Measurements from ENCODE around the gene THAP4.

THAP4 gene

DNA sequence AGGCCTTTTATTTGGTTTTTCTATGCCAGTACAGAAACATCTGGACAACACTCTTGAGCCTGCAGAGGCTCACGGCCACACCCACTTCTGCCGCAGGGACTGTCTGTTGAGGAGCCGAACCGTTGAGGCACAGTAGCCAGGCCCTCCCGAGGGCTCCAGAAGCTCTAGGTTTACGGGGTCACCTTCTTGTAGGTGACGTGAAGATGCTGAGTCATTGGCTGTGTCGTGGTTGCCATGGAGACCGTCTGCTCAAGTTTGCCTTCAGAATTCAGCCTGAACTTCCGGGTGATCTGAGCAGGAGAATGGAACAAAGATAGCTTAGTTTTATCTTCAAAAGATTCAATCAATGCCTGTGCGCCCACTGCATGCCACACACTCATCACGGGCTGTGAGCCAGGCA, 52.5 kb downstream of the THAP4 start:
- Histone ChIP-seq H3K4me3 (replicated peaks; ENCODE audit: insufficient read depth, low read length) (no peak overlapping the region), H3K27ac (replicated peaks) (no peak overlapping the region), H3K27me3 (ENCODE audit: insufficient read depth, poor library complexity, severe bottlenecking) (no peaks in the 10 kb centered on the region)
- peak in 1 of 2 experiments; percentile 6 for DNase-seq (ENCODE audit: low read depth in 1 of 2, low spot score in 1 of 2)
- TF ChIP-seq, protein P1, sequence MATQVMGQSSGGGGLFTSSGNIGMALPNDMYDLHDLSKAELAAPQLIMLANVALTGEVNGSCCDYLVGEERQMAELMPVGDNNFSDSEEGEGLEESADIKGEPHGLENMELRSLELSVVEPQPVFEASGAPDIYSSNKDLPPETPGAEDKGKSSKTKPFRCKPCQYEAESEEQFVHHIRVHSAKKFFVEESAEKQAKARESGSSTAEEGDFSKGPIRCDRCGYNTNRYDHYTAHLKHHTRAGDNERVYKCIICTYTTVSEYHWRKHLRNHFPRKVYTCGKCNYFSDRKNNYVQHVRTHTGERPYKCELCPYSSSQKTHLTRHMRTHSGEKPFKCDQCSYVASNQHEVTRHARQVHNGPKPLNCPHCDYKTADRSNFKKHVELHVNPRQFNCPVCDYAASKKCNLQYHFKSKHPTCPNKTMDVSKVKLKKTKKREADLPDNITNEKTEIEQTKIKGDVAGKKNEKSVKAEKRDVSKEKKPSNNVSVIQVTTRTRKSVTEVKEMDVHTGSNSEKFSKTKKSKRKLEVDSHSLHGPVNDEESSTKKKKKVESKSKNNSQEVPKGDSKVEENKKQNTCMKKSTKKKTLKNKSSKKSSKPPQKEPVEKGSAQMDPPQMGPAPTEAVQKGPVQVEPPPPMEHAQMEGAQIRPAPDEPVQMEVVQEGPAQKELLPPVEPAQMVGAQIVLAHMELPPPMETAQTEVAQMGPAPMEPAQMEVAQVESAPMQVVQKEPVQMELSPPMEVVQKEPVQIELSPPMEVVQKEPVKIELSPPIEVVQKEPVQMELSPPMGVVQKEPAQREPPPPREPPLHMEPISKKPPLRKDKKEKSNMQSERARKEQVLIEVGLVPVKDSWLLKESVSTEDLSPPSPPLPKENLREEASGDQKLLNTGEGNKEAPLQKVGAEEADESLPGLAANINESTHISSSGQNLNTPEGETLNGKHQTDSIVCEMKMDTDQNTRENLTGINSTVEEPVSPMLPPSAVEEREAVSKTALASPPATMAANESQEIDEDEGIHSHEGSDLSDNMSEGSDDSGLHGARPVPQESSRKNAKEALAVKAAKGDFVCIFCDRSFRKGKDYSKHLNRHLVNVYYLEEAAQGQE (IDR thresholded peaks at IDR 0.05; ENCODE audit: insufficient replicate concordance, low read depth) = no peak
- TF ChIP-seq GABPA (IDR thresholded peaks at IDR 0.05; ENCODE audit: low read depth) (no peak), POLR2AphosphoS5 (IDR thresholded peaks at IDR 0.05; ENCODE audit: low read depth) (no peak), SPI1 (IDR thresholded peaks at IDR 0.05; ENCODE audit: borderline replicate concordance, low read depth) (no peak)
- TF ChIP-seq, protein P2, sequence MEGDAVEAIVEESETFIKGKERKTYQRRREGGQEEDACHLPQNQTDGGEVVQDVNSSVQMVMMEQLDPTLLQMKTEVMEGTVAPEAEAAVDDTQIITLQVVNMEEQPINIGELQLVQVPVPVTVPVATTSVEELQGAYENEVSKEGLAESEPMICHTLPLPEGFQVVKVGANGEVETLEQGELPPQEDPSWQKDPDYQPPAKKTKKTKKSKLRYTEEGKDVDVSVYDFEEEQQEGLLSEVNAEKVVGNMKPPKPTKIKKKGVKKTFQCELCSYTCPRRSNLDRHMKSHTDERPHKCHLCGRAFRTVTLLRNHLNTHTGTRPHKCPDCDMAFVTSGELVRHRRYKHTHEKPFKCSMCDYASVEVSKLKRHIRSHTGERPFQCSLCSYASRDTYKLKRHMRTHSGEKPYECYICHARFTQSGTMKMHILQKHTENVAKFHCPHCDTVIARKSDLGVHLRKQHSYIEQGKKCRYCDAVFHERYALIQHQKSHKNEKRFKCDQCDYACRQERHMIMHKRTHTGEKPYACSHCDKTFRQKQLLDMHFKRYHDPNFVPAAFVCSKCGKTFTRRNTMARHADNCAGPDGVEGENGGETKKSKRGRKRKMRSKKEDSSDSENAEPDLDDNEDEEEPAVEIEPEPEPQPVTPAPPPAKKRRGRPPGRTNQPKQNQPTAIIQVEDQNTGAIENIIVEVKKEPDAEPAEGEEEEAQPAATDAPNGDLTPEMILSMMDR (IDR thresholded peaks at IDR 0.05; ENCODE audit: insufficient read depth, low read length) = no peak

DNA sequence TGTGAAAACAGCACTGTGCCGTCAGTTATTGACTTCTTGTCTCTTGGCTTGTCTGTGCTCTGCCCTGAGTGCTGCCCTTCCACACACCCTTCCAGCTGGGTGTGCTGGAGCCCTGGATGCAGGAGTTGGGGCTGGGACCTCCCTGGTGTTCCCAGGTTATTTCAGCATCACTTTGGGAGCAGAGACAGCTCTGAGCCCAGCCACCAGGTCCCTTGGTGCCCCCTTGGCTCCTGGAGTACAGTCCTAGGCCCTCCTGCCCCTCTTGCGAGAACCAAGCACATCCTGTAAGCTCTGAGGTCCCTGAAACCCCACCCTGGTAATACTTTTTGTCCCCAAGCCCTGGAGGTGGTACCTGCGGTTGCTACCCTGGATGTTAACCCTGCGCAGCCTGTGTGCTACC, 54.2 kb downstream of the THAP4 start:
- H3K27me3 ChIP-seq (ENCODE audit: insufficient read depth, poor library complexity, severe bottlenecking) = no peaks in the 10 kb centered on the region
- no peak overlapping the region for H3K27ac ChIP-seq (replicated peaks)
- DNase-seq (ENCODE audit: low read depth in 1 of 2, low spot score in 1 of 2) = no peak
- TF ChIP-seq GABPA (IDR thresholded peaks at IDR 0.05; ENCODE audit: low read depth) (no peak), POLR2AphosphoS5 (IDR thresholded peaks at IDR 0.05; ENCODE audit: low read depth) (no peak), SPI1 (IDR thresholded peaks at IDR 0.05; ENCODE audit: borderline replicate concordance, low read depth) (no peak)
- TF ChIP-seq, protein P1 (IDR thresholded peaks at IDR 0.05; ENCODE audit: insufficient replicate concordance, low read depth) = no peak
- TF ChIP-seq, protein P2 (IDR thresholded peaks at IDR 0.05; ENCODE audit: insufficient read depth, low read length) = no peak
- no peak overlapping the region for H3K4me3 ChIP-seq (replicated peaks; ENCODE audit: insufficient read depth, low read length)

DNA sequence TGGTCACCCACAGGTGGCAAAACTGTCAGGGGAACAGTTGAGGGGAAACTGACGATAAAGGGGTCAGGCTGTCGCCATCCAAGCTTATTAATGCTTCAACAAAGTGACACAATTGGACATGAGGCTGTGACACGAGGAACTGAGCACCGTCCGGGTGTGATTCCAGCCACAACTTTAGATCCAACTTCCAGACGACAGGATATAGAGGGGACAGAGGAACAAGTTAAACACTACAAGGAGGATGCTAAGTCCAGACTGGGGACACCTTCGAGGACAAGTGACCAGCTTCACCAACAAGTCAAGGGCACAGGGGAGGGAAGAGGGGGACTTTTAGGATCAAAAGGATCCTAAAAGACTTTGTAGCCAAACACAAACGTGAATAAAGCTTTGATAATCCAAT, 54.6 kb downstream of the THAP4 start:
- H3K27me3 ChIP-seq (ENCODE audit: insufficient read depth, poor library complexity, severe bottlenecking) = no peaks in the 10 kb centered on the region
- no peak for DNase-seq (ENCODE audit: low read depth in 1 of 2, low spot score in 1 of 2)
- H3K4me3 ChIP-seq (replicated peaks; ENCODE audit: insufficient read depth, low read length) = no peak overlapping the region
- no peak overlapping the region for H3K27ac ChIP-seq (replicated peaks)
- no peak for TF ChIP-seq SPI1 (IDR thresholded peaks at IDR 0.05; ENCODE audit: borderline replicate concordance, low read depth)
- no peak for TF ChIP-seq POLR2AphosphoS5 (IDR thresholded peaks at IDR 0.05; ENCODE audit: low read depth)
- TF ChIP-seq, protein P2 (IDR thresholded peaks at IDR 0.05; ENCODE audit: insufficient read depth, low read length) = no peak
- no peak for TF ChIP-seq GABPA (IDR thresholded peaks at IDR 0.05; ENCODE audit: low read depth)
- TF ChIP-seq, protein P1 (IDR thresholded peaks at IDR 0.05; ENCODE audit: insufficient replicate concordance, low read depth) = no peak
